Measurements from ENCODE around the gene CD44.

CD44 gene

DNA sequence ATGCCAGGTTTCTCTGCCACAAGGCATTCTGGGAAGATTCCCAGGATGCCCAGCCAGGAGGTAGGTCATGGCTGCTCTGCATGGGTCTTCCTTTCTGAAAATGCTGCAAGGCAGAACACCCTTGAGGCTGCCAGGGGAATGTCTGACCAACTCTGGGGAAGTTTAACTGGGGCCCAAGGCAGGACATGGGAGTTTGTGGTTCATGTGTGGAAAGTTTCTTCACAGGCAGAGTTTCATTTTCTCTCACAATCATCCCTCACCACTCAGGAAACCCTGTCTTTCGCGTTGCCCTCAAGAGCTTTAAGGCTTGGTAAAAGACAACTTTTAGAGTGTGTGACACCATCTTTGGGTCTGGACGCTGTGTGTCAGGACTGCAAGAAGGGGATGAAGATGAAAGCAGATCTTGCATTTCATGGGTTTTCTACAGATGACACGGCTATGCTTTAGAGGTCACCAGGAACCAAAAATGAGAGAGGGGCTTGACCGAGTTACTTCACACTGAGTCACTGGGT is 133.5 kb downstream of the CD44 start:
- H3K4me3 ChIP-seq (ENCODE audit: low read length), result no peak overlapping the region
- no peaks in the 10 kb centered on the region for H3K27me3 ChIP-seq (ENCODE audit: low read depth, low read length)
- H3K36me3 ChIP-seq (replicated peaks; ENCODE audit: low read depth, low read length), result no peaks in the 10 kb centered on the region
- no peaks in the 10 kb centered on the region for H3K79me2 ChIP-seq (ENCODE audit: low read length)
- H2AFZ ChIP-seq (ENCODE audit: low read depth, low read length), result no peak overlapping the region
- no peaks in the 10 kb centered on the region for H4K20me1 ChIP-seq (ENCODE audit: insufficient read depth, low read length)
- no peaks in the 10 kb centered on the region for H3K9me3 ChIP-seq (ENCODE audit: insufficient read depth, low read length)
- TF ChIP-seq, protein P1, sequence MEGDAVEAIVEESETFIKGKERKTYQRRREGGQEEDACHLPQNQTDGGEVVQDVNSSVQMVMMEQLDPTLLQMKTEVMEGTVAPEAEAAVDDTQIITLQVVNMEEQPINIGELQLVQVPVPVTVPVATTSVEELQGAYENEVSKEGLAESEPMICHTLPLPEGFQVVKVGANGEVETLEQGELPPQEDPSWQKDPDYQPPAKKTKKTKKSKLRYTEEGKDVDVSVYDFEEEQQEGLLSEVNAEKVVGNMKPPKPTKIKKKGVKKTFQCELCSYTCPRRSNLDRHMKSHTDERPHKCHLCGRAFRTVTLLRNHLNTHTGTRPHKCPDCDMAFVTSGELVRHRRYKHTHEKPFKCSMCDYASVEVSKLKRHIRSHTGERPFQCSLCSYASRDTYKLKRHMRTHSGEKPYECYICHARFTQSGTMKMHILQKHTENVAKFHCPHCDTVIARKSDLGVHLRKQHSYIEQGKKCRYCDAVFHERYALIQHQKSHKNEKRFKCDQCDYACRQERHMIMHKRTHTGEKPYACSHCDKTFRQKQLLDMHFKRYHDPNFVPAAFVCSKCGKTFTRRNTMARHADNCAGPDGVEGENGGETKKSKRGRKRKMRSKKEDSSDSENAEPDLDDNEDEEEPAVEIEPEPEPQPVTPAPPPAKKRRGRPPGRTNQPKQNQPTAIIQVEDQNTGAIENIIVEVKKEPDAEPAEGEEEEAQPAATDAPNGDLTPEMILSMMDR (IDR thresholded peaks at IDR 0.05; ENCODE audit: low read depth, low read length), result no peak
- TF ChIP-seq EZH2phosphoT487 (IDR thresholded peaks at IDR 0.05; ENCODE audit: low read depth), result no peak
- peak overlapping the region; percentile 47 for H3K4me2 ChIP-seq (ENCODE audit: low read length)
- no peak overlapping the region for H3K27ac ChIP-seq (ENCODE audit: low read length)
- no peak overlapping the region for H3K9ac ChIP-seq (ENCODE audit: low read length)
- H3K4me1 ChIP-seq (ENCODE audit: low read length), result peaks cover 19% of the 10 kb centered on the region

DNA sequence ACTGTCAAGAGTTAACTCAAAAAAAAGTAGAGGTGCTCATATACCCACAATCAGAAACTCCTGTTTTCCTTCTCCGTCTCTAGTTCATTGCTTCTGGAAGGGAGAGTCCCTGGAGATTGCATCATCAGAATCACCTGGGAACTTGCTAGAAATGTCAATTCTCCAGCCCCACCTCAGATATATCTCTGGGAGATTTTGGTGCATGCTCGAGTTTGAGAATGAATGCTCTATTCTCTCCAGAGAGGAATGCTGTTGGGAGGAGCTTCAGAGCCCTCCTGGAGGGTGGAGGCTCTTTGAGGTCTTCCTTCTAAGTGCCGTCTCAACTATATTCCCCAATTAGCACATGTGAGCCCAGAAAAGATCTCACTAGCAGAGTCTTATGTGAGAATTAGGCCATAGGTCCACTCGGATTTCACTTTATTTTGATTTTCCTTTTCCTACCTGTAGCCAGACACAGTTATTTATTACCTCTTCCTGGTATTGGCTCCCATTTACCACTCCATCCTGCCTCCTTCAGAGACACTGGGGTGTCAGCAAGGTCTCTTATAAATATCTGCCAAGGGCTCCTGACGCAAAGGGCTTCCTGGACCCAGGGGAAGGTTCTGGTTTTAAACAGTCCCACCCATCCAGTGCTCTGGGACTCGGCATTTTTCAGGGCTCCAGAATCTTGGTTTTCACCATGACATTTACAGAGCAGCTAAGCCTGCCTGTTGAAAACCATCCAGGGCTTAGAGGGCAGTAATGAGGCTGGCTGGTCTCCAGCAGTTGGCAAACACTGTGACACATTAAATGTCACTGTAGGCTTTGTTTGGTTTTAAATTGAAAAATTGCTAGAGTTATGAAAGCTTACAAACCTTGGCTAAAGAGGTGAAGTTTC is 136.2 kb downstream of the CD44 start:
- Histone ChIP-seq H3K4me1 (ENCODE audit: low read length) (peaks cover 19% of the 10 kb centered on the region), H3K79me2 (ENCODE audit: low read length) (no peaks in the 10 kb centered on the region), H3K4me3 (ENCODE audit: low read length) (no peak overlapping the region), H3K9me3 (ENCODE audit: insufficient read depth, low read length) (no peaks in the 10 kb centered on the region), H3K36me3 (replicated peaks; ENCODE audit: low read depth, low read length) (no peaks in the 10 kb centered on the region), H3K4me2 (ENCODE audit: low read length) (no peak overlapping the region), H2AFZ (ENCODE audit: low read depth, low read length) (no peak overlapping the region), H3K27me3 (ENCODE audit: low read depth, low read length) (no peaks in the 10 kb centered on the region), H3K9ac (ENCODE audit: low read length) (no peak overlapping the region), H3K27ac (ENCODE audit: low read length) (no peak overlapping the region), H4K20me1 (ENCODE audit: insufficient read depth, low read length) (no peaks in the 10 kb centered on the region)
- no peak for TF ChIP-seq EZH2phosphoT487 (IDR thresholded peaks at IDR 0.05; ENCODE audit: low read depth)
- TF ChIP-seq, protein P1 (IDR thresholded peaks at IDR 0.05; ENCODE audit: low read depth, low read length), result no peak

DNA sequence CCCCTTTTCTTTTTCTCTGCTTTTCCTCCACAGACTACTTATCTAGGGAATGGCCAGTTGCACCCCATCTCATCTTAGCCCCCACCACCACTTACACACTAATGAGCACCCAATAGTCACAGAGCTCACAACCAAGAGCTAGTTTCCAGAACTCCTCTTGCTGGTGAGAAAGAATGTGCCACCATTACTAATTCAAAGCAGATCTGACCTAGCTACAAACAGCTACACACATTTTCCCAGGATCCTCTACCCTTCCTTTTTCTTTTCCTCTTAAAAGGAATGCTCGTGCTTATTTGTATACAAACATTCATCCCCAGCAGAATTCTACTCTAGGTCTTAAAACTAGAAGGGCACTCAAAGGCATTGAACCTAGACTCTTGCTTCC is 136.8 kb downstream of the CD44 start:
- Histone ChIP-seq H3K4me1 (ENCODE audit: low read length) (peaks cover 19% of the 10 kb centered on the region), H3K4me3 (ENCODE audit: low read length) (no peak overlapping the region), H3K79me2 (ENCODE audit: low read length) (no peaks in the 10 kb centered on the region), H3K27ac (ENCODE audit: low read length) (no peak overlapping the region), H3K27me3 (ENCODE audit: low read depth, low read length) (no peaks in the 10 kb centered on the region), H3K36me3 (replicated peaks; ENCODE audit: low read depth, low read length) (no peaks in the 10 kb centered on the region), H3K9ac (ENCODE audit: low read length) (no peak overlapping the region), H4K20me1 (ENCODE audit: insufficient read depth, low read length) (no peaks in the 10 kb centered on the region), H3K4me2 (ENCODE audit: low read length) (no peak overlapping the region), H2AFZ (ENCODE audit: low read depth, low read length) (no peak overlapping the region), H3K9me3 (ENCODE audit: insufficient read depth, low read length) (no peaks in the 10 kb centered on the region)
- no peak for TF ChIP-seq EZH2phosphoT487 (IDR thresholded peaks at IDR 0.05; ENCODE audit: low read depth)
- TF ChIP-seq, protein P1 (IDR thresholded peaks at IDR 0.05; ENCODE audit: low read depth, low read length), result no peak

DNA sequence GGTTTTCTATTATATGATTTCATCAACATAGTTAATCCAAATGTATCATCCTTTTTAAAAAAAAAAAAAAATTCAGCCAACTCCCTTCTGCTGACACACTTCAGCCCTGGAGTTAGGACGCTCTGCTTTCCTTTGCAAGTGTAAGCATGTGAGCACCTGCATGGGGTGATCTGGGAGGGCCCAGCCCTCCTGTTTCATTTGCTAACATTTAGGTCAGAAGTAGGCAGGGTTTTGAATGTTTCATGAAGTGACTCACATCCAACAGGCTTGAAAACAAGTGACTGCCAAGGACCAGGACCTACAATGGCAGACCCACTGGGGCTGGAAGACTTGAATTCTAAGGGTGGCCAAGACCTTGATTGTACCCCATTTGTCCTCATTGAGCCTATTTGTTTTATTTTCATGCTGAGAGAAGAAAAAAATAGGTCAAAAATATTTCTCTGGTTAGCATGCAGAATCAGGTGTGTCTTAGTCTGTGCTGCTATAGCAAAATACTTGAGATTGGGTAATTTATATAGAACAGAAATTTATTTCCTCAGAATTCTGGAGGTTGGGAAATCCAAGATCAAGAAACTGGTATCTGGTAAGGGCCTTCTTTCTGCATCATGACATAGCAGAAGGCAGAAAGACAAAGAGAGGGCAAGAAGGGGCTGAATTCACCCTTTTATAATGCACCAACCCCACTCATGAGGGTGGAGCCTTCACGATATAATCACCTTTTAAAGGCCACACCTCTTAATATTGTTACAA is 137.6 kb downstream of the CD44 start:
- peaks cover 15% of the 10 kb centered on the region for H3K4me1 ChIP-seq (ENCODE audit: low read length)
- TF ChIP-seq, protein P1 (IDR thresholded peaks at IDR 0.05; ENCODE audit: low read depth, low read length), result no peak
- TF ChIP-seq EZH2phosphoT487 (IDR thresholded peaks at IDR 0.05; ENCODE audit: low read depth), result no peak
- no peak overlapping the region for H3K4me3 ChIP-seq (ENCODE audit: low read length)
- no peak overlapping the region for H3K9ac ChIP-seq (ENCODE audit: low read length)
- no peaks in the 10 kb centered on the region for H3K27me3 ChIP-seq (ENCODE audit: low read depth, low read length)
- no peak overlapping the region for H3K27ac ChIP-seq (ENCODE audit: low read length)
- H3K79me2 ChIP-seq (ENCODE audit: low read length), result no peaks in the 10 kb centered on the region
- H3K4me2 ChIP-seq (ENCODE audit: low read length), result no peak overlapping the region
- no peak overlapping the region for H2AFZ ChIP-seq (ENCODE audit: low read depth, low read length)
- no peaks in the 10 kb centered on the region for H3K9me3 ChIP-seq (ENCODE audit: insufficient read depth, low read length)
- no peaks in the 10 kb centered on the region for H3K36me3 ChIP-seq (replicated peaks; ENCODE audit: low read depth, low read length)
- H4K20me1 ChIP-seq (ENCODE audit: insufficient read depth, low read length), result no peaks in the 10 kb centered on the region
